H9 (cell line): Measurements from ENCODE around the gene MAN1B1. TPM values are rescaled to one million over a fixed set of nuclear protein-coding genes. Genes with fewer than 3 reads are reported as not detected.

ENCODE experiments used
- DNase-seq: peaks from one replicate; pipeline ENCODE4 v3.0.0-alpha.2; 2017
- H2AFZ ChIP-seq: one replicate; pipeline ENCODE4 v1.6.1; 2013; ENCODE audit warnings: mild to moderate bottlenecking, low read length, control low read depth, moderate library complexity
- H2AK5ac ChIP-seq: 2 replicates; pipeline ENCODE4 v1.6.1; 2013; ENCODE audit warnings: low read length, control low read depth, mixed read lengths; ENCODE audit not compliant: insufficient read length
- H2BK120ac ChIP-seq: one replicate; pipeline ENCODE4 v1.6.1; 2013; ENCODE audit warnings: low read depth, mild to moderate bottlenecking, low read length, control low read depth, inconsistent platforms; ENCODE audit not compliant: poor library complexity, severe bottlenecking
- H2BK12ac ChIP-seq: 2 replicates; pipeline ENCODE4 v1.6.1; 2013; ENCODE audit warnings: low read length, control low read depth, mixed read lengths, low read depth; ENCODE audit not compliant: insufficient read length
- H2BK15ac ChIP-seq: 2 replicates; pipeline ENCODE4 v1.6.1; 2013; ENCODE audit warnings: low read depth, low read length, control low read depth
- H2BK20ac ChIP-seq: one replicate; pipeline ENCODE4 v1.6.1; 2013; ENCODE audit warnings: low read depth, mild to moderate bottlenecking, low read length, control low read depth, inconsistent platforms; ENCODE audit not compliant: poor library complexity, severe bottlenecking
- H2BK5ac ChIP-seq: 2 replicates; pipeline ENCODE4 v1.6.1; 2013; ENCODE audit warnings: low read length, control low read depth, mixed read lengths; ENCODE audit not compliant: insufficient read length
- H3K14ac ChIP-seq: 2 replicates; pipeline ENCODE4 v1.6.1; 2013; ENCODE audit warnings: low read length, control low read depth; ENCODE audit not compliant: insufficient read depth
- H3K18ac ChIP-seq: 2 replicates; pipeline ENCODE4 v1.6.1; 2013; ENCODE audit warnings: low read depth, mild to moderate bottlenecking, mixed read lengths, low read length, control low read depth; ENCODE audit not compliant: insufficient read length
- H3K23ac ChIP-seq: 2 replicates; pipeline ENCODE4 v1.6.1; 2013; ENCODE audit warnings: low read length, control low read depth, mixed read lengths, low read depth; ENCODE audit not compliant: insufficient read length
- H3K23me2 ChIP-seq: 2 replicates; pipeline ENCODE4 v1.6.1; 2013; ENCODE audit warnings: low read depth, mild to moderate bottlenecking, mixed read lengths, low read length, control low read depth; ENCODE audit not compliant: insufficient read length, poor library complexity, severe bottlenecking
- H3K27ac ChIP-seq: 2 replicates; pipeline ENCODE4 v1.5.1; 2013; ENCODE audit warnings: low read length, control low read depth, mixed read lengths, low read depth; ENCODE audit not compliant: insufficient read length
- H3K27me3 ChIP-seq: 2 replicates; pipeline ENCODE4 v1.6.1; 2013; ENCODE audit warnings: low read length, control low read depth, inconsistent platforms; ENCODE audit not compliant: insufficient read depth
- H3K4ac ChIP-seq: 2 replicates; pipeline ENCODE4 v1.6.1; 2013; ENCODE audit warnings: low read depth, mild to moderate bottlenecking, control low read depth, inconsistent platforms, low read length, moderate library complexity
- H3K4me1 ChIP-seq: 2 replicates; pipeline ENCODE4 v1.6.1; 2013; ENCODE audit warnings: low read length, control low read depth, inconsistent platforms; ENCODE audit not compliant: insufficient read depth
- H3K4me2 ChIP-seq: 2 replicates; pipeline ENCODE4 v1.6.1; 2013; ENCODE audit warnings: low read length, control low read depth, mixed read lengths; ENCODE audit not compliant: insufficient read length, insufficient read depth
- H3K56ac ChIP-seq: 2 replicates; pipeline ENCODE4 v1.6.1; 2013; ENCODE audit warnings: low read depth, mild to moderate bottlenecking, mixed read lengths, low read length, control low read depth; ENCODE audit not compliant: insufficient read length
- H3K79me1 ChIP-seq: 2 replicates; pipeline ENCODE4 v1.6.1; 2013; ENCODE audit warnings: low read depth, mild to moderate bottlenecking, moderate library complexity, low read length, control low read depth, inconsistent platforms; ENCODE audit not compliant: insufficient read depth, poor library complexity, severe bottlenecking
- H3K79me2 ChIP-seq: 2 replicates; pipeline ENCODE4 v1.6.1; 2013; ENCODE audit warnings: low read length, control low read depth, inconsistent platforms; ENCODE audit not compliant: insufficient read depth
- H3K9ac ChIP-seq: 2 replicates; pipeline ENCODE4 v1.6.1; 2013; ENCODE audit warnings: low read length, control low read depth, mixed read lengths; ENCODE audit not compliant: insufficient read length; ENCODE audit errors: extremely low read depth
- H3K9me3 ChIP-seq: one replicate; pipeline ENCODE4 v1.6.1; 2013; ENCODE audit warnings: low read depth, low read length, inconsistent platforms; ENCODE audit not compliant: control insufficient read depth
- H3T11ph ChIP-seq: one replicate; pipeline ENCODE4 v1.6.1; 2013; ENCODE audit warnings: mild to moderate bottlenecking, low read length, control low read depth, inconsistent platforms
- H4K20me1 ChIP-seq: one replicate; pipeline ENCODE4 v1.6.1; 2013; ENCODE audit not compliant: control insufficient read depth, insufficient read length, insufficient read depth
- H4K5ac ChIP-seq: 2 replicates; pipeline ENCODE4 v1.6.1; 2013; ENCODE audit warnings: low read depth, mild to moderate bottlenecking, mixed read lengths, low read length, control low read depth; ENCODE audit not compliant: insufficient read length
- H4K8ac ChIP-seq: replicated peaks from 2 replicates; pipeline ENCODE4 v1.6.1; 2013; ENCODE audit warnings: low read length, control low read depth, mixed read lengths, low read depth; ENCODE audit not compliant: insufficient read length
- H4K91ac ChIP-seq: 2 replicates; pipeline ENCODE4 v1.6.1; 2013; ENCODE audit warnings: low read depth, mild to moderate bottlenecking, moderate library complexity, mixed read lengths, low read length, control low read depth; ENCODE audit not compliant: insufficient read length
- H3K27ac Mint-ChIP-seq, 3 experiments: 2 replicates in 2 of 3; 3 replicates in 1 of 3; pipeline ENCODE4 v1.8.0; 2020 to 2021; ENCODE audit warnings: mixed read lengths in 3 of 3, mild to moderate bottlenecking in 1 of 3, moderate library complexity in 1 of 3
- H3K27me3 Mint-ChIP-seq: 2 replicates; pipeline ENCODE4 v1.8.0; 2021; ENCODE audit warnings: low read depth, mild to moderate bottlenecking, moderate library complexity, mixed read lengths
- H3K36me3 Mint-ChIP-seq, 3 experiments: 2 replicates in 2 of 3; 3 replicates in 1 of 3; pipeline ENCODE4 v1.8.0; 2020 to 2021; ENCODE audit warnings: low read depth in 3 of 3, mixed read lengths in 3 of 3; ENCODE audit not compliant: insufficient read depth in 1 of 3
- H3K4me1 Mint-ChIP-seq, 2 experiments: 2 replicates each; pipeline ENCODE4 v1.8.0; 2020; ENCODE audit warnings: mixed read lengths in 2 of 2
- H3K4me3 Mint-ChIP-seq, 2 experiments: 2 replicates in 1 of 2; 3 replicates in 1 of 2; pipeline ENCODE4 v1.8.0; 2020 to 2021; ENCODE audit warnings: mild to moderate bottlenecking in 2 of 2, mixed read lengths in 2 of 2, moderate library complexity in 1 of 2
- H3K9me3 Mint-ChIP-seq, 2 experiments: 2 replicates in 1 of 2; 3 replicates in 1 of 2; pipeline ENCODE4 v1.8.0; 2020; ENCODE audit warnings: mild to moderate bottlenecking in 2 of 2, mixed read lengths in 2 of 2, moderate library complexity in 1 of 2
- CTCF ChIP-seq: fragments of 200-600 bp; sonication (generic); conservative IDR thresholded peaks from 3 replicates; pipeline ENCODE4 v1.8.0; 2021; ENCODE audit warnings: antibody characterized with exemption, mild to moderate bottlenecking
- WGBS: extraction: QIAGEN DNeasy Blood & Tissue Kit; methylation state at CpG from one replicate; pipeline ENCODE4 v1.1.7; 2013; ENCODE audit warnings: missing lambda C conversion rate, low lambda C conversion rate, mixed read lengths; ENCODE audit not compliant: insufficient read length; ENCODE audit errors: extremely low coverage; 5-methylcytosine and 5-hydroxymethylcytosine counted together
- total RNA-seq: library from RNA; stranded (reverse); gene quantifications from 2 replicates; pipeline ENCODE4 v1.2.1, GENCODE V29; 2021

Gene MAN1B1
- total RNA-seq, 1 experiment from 2014 or later: 34.9 TPM

- Mint-ChIP-seq H3K4me1 (peaks cover 11 to 22% of the 10 kb centered on the region in 2 experiments), H3K36me3 (no peaks in the 10 kb centered on the region; a peak in 1 of 7 replicates), H3K27ac (no peak within 1 kb of the TSS), H3K9me3 (no peaks in the 10 kb centered on the region; a peak in 1 of 5 replicates), H3K27me3 (peaks cover 48% of the 10 kb centered on the region), H3K4me3 (peak within 1 kb of the TSS; percentile 60 to 76)
- Histone ChIP-seq H3K79me1 (no peaks in the 10 kb centered on the region), H3K4ac (no peak within 1 kb of the TSS), H3K27me3 (peaks cover 7% of the 10 kb centered on the region; the same call in 1 of the 2 replicates), H2BK12ac (no peak within 1 kb of the TSS), H3K4me2 (peak within 1 kb of the TSS; percentile 77), H3K9ac (no peak within 1 kb of the TSS), H3K27ac (no peak within 1 kb of the TSS), H3K14ac (no peak within 1 kb of the TSS), H4K20me1 (peaks cover 3% of the 10 kb centered on the region), H3K4me1 (peaks cover 3% of the 10 kb centered on the region; the same call in 1 of the 2 replicates), H4K8ac (no peak within 1 kb of the TSS), H3K23ac (no peak within 1 kb of the TSS), H3K9me3 (no peaks in the 10 kb centered on the region), H3T11ph (no peak within 1 kb of the TSS), H2BK5ac (no peak within 1 kb of the TSS), H3K23me2 (peaks cover 17% of the 10 kb centered on the region), H4K91ac (no peak within 1 kb of the TSS), H2AFZ (no peak within 1 kb of the TSS), H3K56ac (no peak within 1 kb of the TSS), H3K79me2 (no peaks in the 10 kb centered on the region), H2BK20ac (no peak within 1 kb of the TSS), H4K5ac (no peak within 1 kb of the TSS), H2BK15ac (no peak within 1 kb of the TSS), H3K18ac (no peak within 1 kb of the TSS), H2BK120ac (no peak within 1 kb of the TSS), H2AK5ac (no peak within 1 kb of the TSS)
- peak; percentile 72 for DNase-seq
- TF ChIP-seq CTCF: no peak
- WGBS: no CpG with 5 or more reads among the region's 87 CpGs
These were observed 9.6 kb upstream of the MAN1B1 start, which contains the start of gene UAP1L1 for GRCh38 chr9:137077010-137077747. Gene UAP1L1, plus strand, starts transcription at chr9:137077517. Its CDS starts 16 bp downstream, at chr9:137077533.
